GM12878 (cell line): ENCODE results near the gene EML1.

Experiments used
- CREM ChIP-seq: IDR thresholded peaks from 2 replicates; pipeline ENCODE4 v1.6.1; 2014; ENCODE audit warnings: antibody characterized with exemption, low read depth
- EP300 ChIP-seq, 2 experiments: fragments of 150-350 bp in 1 of 2; IDR thresholded peaks; 2 replicates each; pipeline ENCODE4 v1.6.1; 2011 to 2012; ENCODE audit warnings: low read depth in 2 of 2, low read length in 2 of 2, borderline replicate concordance in 1 of 2, improper control_type of control experiment in 1 of 2, inconsistent platforms in 1 of 2; ENCODE audit not compliant: control insufficient read depth in 1 of 2
- MTA2 ChIP-seq: fragments of 450-650 bp; IDR thresholded peaks from 2 replicates; pipeline ENCODE4 v1.6.1; 2016; ENCODE audit warnings: low read depth, mild to moderate bottlenecking, moderate library complexity
- POLR2AphosphoS5 ChIP-seq: IDR thresholded peaks from 2 replicates; pipeline ENCODE4 v1.6.1; 2011; ENCODE audit warnings: mild to moderate bottlenecking, low read length, inconsistent platforms

DNA sequence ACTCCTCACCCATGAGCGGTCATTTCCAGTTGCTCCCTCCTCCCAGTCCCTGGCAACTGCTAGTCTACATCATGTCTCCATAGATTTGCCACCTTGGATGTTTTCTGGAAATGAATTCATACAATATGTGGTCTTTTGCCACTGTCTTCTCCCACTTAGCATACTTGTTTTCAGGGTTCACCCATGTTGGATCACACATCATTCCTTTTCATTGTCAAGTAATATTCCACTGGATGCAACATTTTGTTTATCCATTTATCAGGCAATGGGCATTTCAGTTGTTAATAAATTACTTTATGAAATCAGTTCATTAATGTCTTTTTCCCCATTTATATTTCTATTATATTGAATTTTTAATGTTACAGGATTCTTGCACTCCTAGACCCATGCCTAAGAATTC, 64.3 kb downstream of the EML1 start:
- TF ChIP-seq POLR2AphosphoS5 (no peak), MTA2 (no peak), EP300 (IDR thresholded peaks at IDR 0.05; ENCODE audit: borderline replicate concordance in 1 of 2, control insufficient read depth in 1 of 2, low read depth in 2 of 2, low read length in 2 of 2) (no peak), CREM (no peak)
